Thyroid gland (tissue), 4 donors: ENCODE measurements around the gene SRRM3.

Experiments used
- CTCF ChIP-seq, 6 experiments: fragments of 200-600 bp in 3 of 6; fragments of 450-650 bp in 3 of 6; sonication (generic) in 3 of 6; IDR thresholded peaks; one replicate each; pipeline ENCODE4 v1.5.1; 2016 to 2019; ENCODE audit warnings: antibody characterized with exemption in 6 of 6, mild to moderate bottlenecking in 2 of 6, inconsistent platforms in 1 of 6, moderate library complexity in 1 of 6
- POLR2A ChIP-seq, 2 donors: fragments of 450-650 bp; IDR thresholded peaks; one replicate each; pipeline ENCODE4 v1.6.1; 2017; ENCODE audit warnings: antibody characterized with exemption in 2 of 2, mild to moderate bottlenecking in 2 of 2, moderate library complexity in 1 of 2

GRCh38 chr7:76272851-76273497, 71.3 kb downstream of the SRRM3 start:
- TF ChIP-seq CTCF (IDR thresholded peaks at IDR 0.05): no peak
- no peak for TF ChIP-seq POLR2A (IDR thresholded peaks at IDR 0.05)
